ENCODE data around the gene MED27.
"Not testable (repeated sequence)": the region's sequence is repeated elsewhere in the genome, so short reads cannot be mapped to it uniquely, and the experiment has no call there.

The MED27 gene

GRCh38 chr9:132018957-132019405 lies 60.7 kb downstream of the MED27 start:
- no peak for DNase-seq (ENCODE audit: low read depth)

GRCh38 chr9:132016456-132016855 lies 63.2 kb downstream of the MED27 start:
- no peak for DNase-seq (ENCODE audit: low read depth)

GRCh38 chr9:132015866-132016265 lies 63.8 kb downstream of the MED27 start:
- DNase-seq (ENCODE audit: low read depth): no peak

GRCh38 chr9:132014218-132014805 lies 65.4 kb downstream of the MED27 start:
- no peak for DNase-seq (ENCODE audit: low read depth)

GRCh38 chr9:132012704-132013357 lies 66.8 kb downstream of the MED27 start:
- DNase-seq (ENCODE audit: low read depth): no peak

GRCh38 chr9:132011896-132012295 lies 67.8 kb downstream of the MED27 start:
- no peak for DNase-seq (ENCODE audit: low read depth)

- no peak for DNase-seq (ENCODE audit: low read depth)
Observed at GRCh38 chr9:132011309-132011708, 68.4 kb downstream of the MED27 start.

- not testable (repeated sequence) for DNase-seq (ENCODE audit: low read depth)
Observed at GRCh38 chr9:132010201-132010600, 69.5 kb downstream of the MED27 start.

- DNase-seq (ENCODE audit: low read depth): no peak
Observed at GRCh38 chr9:132008855-132009812, 70.5 kb downstream of the MED27 start.

- no peak for DNase-seq (ENCODE audit: low read depth)
Observed at GRCh38 chr9:132008184-132008803, 71.4 kb downstream of the MED27 start.

GRCh38 chr9:132007371-132008025 lies 72.2 kb downstream of the MED27 start:
- no peak for DNase-seq (ENCODE audit: low read depth)

GRCh38 chr9:132006677-132007370 lies 72.8 kb downstream of the MED27 start:
- no peak for DNase-seq (ENCODE audit: low read depth)

- DNase-seq (ENCODE audit: low read depth): no peak
Observed at GRCh38 chr9:132005899-132006298, 73.8 kb downstream of the MED27 start.

GRCh38 chr9:132004323-132004722 lies 75.3 kb downstream of the MED27 start:
- no peak for DNase-seq (ENCODE audit: low read depth)

- no peak for DNase-seq (ENCODE audit: low read depth)
Observed at GRCh38 chr9:132003896-132004295, 75.8 kb downstream of the MED27 start.

- no peak for DNase-seq (ENCODE audit: low read depth)
Observed at GRCh38 chr9:132003319-132003704, 76.4 kb downstream of the MED27 start.

GRCh38 chr9:132002643-132003318 lies 76.9 kb downstream of the MED27 start:
- no peak for DNase-seq (ENCODE audit: low read depth)

- no peak for DNase-seq (ENCODE audit: low read depth)
Observed at GRCh38 chr9:132001567-132001966, 78.1 kb downstream of the MED27 start.

- DNase-seq (ENCODE audit: low read depth): no peak
Observed at GRCh38 chr9:132000659-132001058, 79.0 kb downstream of the MED27 start.

- DNase-seq (ENCODE audit: low read depth): no peak
Observed at GRCh38 chr9:131999692-132000551, 79.7 kb downstream of the MED27 start.
